Activated B cell treated with CpG ODN at 0.5 μM for 24 hours (primary cell): ENCODE measurements around the gene KDM4B. TPM values are rescaled to one million over a fixed set of nuclear protein-coding genes. Genes with fewer than 3 reads are reported as not detected.

ENCODE experiments used
- ATAC-seq: fragments of 200-7000 bp; cut with Tn5 transposase; one replicate; pipeline ENCODE4 v1.10.0; 2021; ENCODE audit warnings: low read depth, mild to moderate bottlenecking, moderate library complexity
- CTCF ChIA-PET: fragments of 350-600 bp; sonication (Branson Sonifier 250); formaldehyde crosslinking; loops from one replicate; lab custom pipeline; 2021; ENCODE audit warnings: antibody characterized with exemption; lab: Charles Lee
- POLR2A ChIA-PET: fragments of 350-600 bp; sonication (Branson Sonifier 250); formaldehyde crosslinking; loops from one replicate; lab custom pipeline; 2021; ENCODE audit warnings: antibody characterized with exemption; lab: Charles Lee
- DNase-seq: peaks from one replicate; pipeline ENCODE4 v3.0.0; 2022
- H3K27ac Mint-ChIP-seq: one replicate; pipeline ENCODE4 v1.8.0; 2020; ENCODE audit warnings: mixed read lengths
- H3K27me3 Mint-ChIP-seq: one replicate; pipeline ENCODE4 v1.8.0; 2021; ENCODE audit warnings: mixed read lengths
- H3K36me3 Mint-ChIP-seq: one replicate; pipeline ENCODE4 v1.8.0; 2021; ENCODE audit warnings: low read depth, mixed read lengths
- H3K4me1 Mint-ChIP-seq: one replicate; pipeline ENCODE4 v1.8.0; 2021; ENCODE audit warnings: mixed read lengths
- H3K4me3 Mint-ChIP-seq: one replicate; pipeline ENCODE4 v1.8.0; 2020; ENCODE audit warnings: mild to moderate bottlenecking, mixed read lengths
- H3K9me3 Mint-ChIP-seq: one replicate; pipeline ENCODE4 v1.8.0; 2020; ENCODE audit warnings: mixed read lengths
- CTCF ChIP-seq: fragments of 200-600 bp; IDR thresholded peaks from one replicate; pipeline ENCODE4 v1.8.0; 2022; ENCODE audit warnings: antibody characterized with exemption, mild to moderate bottlenecking
- intact Hi-C: fragments of 100-400 bp; cut with micrococcal nuclease; formaldehyde crosslinking; loops from one replicate; pipeline ENCODE4 v1.15.1; 2024
- total RNA-seq: library from RNA; stranded (reverse); gene quantifications from 2 replicates; pipeline ENCODE4 v1.2.3, GENCODE V29; 2022

Gene KDM4B
- total RNA-seq, 1 donor from 2014 or later = 88.9 TPM

- ATAC-seq (no peak), DNase-seq (no peak)
- Mint-ChIP-seq H3K27ac (no peak overlapping the region), H3K36me3 (peaks cover 23% of the 10 kb centered on the region), H3K4me3 (no peak overlapping the region), H3K27me3 (no peaks in the 10 kb centered on the region), H3K9me3 (no peaks in the 10 kb centered on the region), H3K4me1 (peaks cover 18% of the 10 kb centered on the region)
- POLR2A ChIA-PET = no interaction called here
- no peak for TF ChIP-seq CTCF
- intact Hi-C loops = no loop called here
- CTCF ChIA-PET = no interaction called here
Measured at GRCh38 chr19:5118026-5118425, 149.1 kb downstream of the KDM4B start.

GRCh38 chr19:5119297-5119998 is 150.5 kb downstream of the KDM4B start:
- H3K27me3 Mint-ChIP-seq = no peaks in the 10 kb centered on the region
- H3K9me3 Mint-ChIP-seq = no peaks in the 10 kb centered on the region
- POLR2A ChIA-PET = no interaction called here
- peaks cover 25% of the 10 kb centered on the region for H3K4me1 Mint-ChIP-seq
- peaks cover 29% of the 10 kb centered on the region for H3K36me3 Mint-ChIP-seq
- H3K4me3 Mint-ChIP-seq = no peak overlapping the region
- DNase-seq = no peak
- no peak for TF ChIP-seq CTCF
- CTCF ChIA-PET = no interaction called here
- intact Hi-C loops = no loop called here
- H3K27ac Mint-ChIP-seq = no peak overlapping the region
- no peak for ATAC-seq

GRCh38 chr19:5120321-5120720 is 151.4 kb downstream of the KDM4B start:
- no peak for DNase-seq
- TF ChIP-seq CTCF = no peak
- CTCF ChIA-PET = no interaction called here
- Mint-ChIP-seq H3K27ac (no peak overlapping the region), H3K36me3 (peaks cover 29% of the 10 kb centered on the region), H3K4me3 (no peak overlapping the region), H3K9me3 (no peaks in the 10 kb centered on the region), H3K27me3 (no peaks in the 10 kb centered on the region), H3K4me1 (peaks cover 33% of the 10 kb centered on the region)
- intact Hi-C loops = no loop called here
- no peak for ATAC-seq
- POLR2A ChIA-PET = no interaction called here

- ChIA-PET POLR2A (interaction anchor here (1.6 kb wide), 1 partner anchor 10 kb away, joined by 8 read pairs; no protein-coding TSS in a partner anchor), CTCF (no interaction called here)
- no peaks in the 10 kb centered on the region for H3K27me3 Mint-ChIP-seq
- no peaks in the 10 kb centered on the region for H3K9me3 Mint-ChIP-seq
- peaks cover 36% of the 10 kb centered on the region for H3K4me1 Mint-ChIP-seq
- ATAC-seq (no peak), DNase-seq (no peak)
- intact Hi-C loops = no loop called here
- peak overlapping the region; percentile 59 for H3K27ac Mint-ChIP-seq
- no peak overlapping the region for H3K4me3 Mint-ChIP-seq
- TF ChIP-seq CTCF = no peak
- peaks cover 24% of the 10 kb centered on the region for H3K36me3 Mint-ChIP-seq
Measured at GRCh38 chr19:5120833-5121232, 151.9 kb downstream of the KDM4B start.

GRCh38 chr19:5121266-5122120 is 152.6 kb downstream of the KDM4B start:
- H3K4me1 Mint-ChIP-seq = peaks cover 43% of the 10 kb centered on the region
- H3K27me3 Mint-ChIP-seq = no peaks in the 10 kb centered on the region
- H3K9me3 Mint-ChIP-seq = no peaks in the 10 kb centered on the region
- POLR2A ChIA-PET = interaction anchor here (0.9 to 1.6 kb wide), 2 partner anchors 10 to 18 kb away, joined by 3 to 8 read pairs; no protein-coding TSS in a partner anchor
- peak overlapping the region; percentile 85 for H3K27ac Mint-ChIP-seq
- ATAC-seq (no peak), DNase-seq (no peak)
- H3K4me3 Mint-ChIP-seq = no peak overlapping the region
- CTCF ChIA-PET = no interaction called here
- H3K36me3 Mint-ChIP-seq = peaks cover 23% of the 10 kb centered on the region
- intact Hi-C loops = no loop called here
- TF ChIP-seq CTCF = no peak
